8988T (cell line): Measurements from ENCODE around the gene FRYL.
"Not testable (repeated sequence)": the region's sequence is repeated elsewhere in the genome, so short reads cannot be mapped to it uniquely, and the experiment has no call there.

Experiments
- DNase-seq: peaks from one replicate; pipeline ENCODE4 v3.0.0; 2011

Gene FRYL

DNA sequence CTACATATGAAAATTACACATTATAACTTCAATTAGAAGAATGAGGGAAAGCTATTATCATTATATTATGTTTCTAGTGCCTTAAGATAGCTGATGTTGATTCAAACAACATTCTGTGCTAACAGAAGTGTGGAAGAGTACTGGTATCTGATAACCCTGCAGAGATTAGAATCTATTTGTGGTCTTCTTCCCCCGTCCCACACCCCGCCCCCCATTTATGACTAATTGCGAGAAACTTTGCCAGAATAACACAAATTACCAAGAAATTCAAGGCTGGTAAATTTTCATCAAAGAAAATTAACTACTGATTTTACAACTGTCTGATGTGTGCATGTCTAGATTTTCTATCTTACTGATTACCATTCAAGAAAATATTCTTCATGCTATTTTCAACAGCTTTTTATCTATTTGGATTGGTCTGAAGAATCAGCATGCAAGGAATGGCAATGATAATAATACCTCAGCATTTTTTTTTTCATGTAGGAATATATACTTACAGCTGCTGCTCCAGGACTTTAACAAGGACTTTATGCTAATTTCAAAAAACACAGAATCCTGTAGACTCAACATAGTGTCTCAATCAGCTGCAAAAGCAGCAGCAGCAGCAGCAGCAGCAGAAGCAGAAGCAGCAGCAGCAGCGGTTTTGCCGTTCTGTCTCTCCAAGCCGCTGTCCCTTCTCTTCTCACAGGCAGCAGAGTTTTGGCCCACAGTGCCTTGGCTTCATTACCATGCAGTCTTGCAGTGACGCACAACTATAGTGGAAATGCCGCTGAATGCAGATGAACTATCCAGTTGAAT, 126.7 kb downstream of the FRYL start:
- DNase-seq = no peak

DNA sequence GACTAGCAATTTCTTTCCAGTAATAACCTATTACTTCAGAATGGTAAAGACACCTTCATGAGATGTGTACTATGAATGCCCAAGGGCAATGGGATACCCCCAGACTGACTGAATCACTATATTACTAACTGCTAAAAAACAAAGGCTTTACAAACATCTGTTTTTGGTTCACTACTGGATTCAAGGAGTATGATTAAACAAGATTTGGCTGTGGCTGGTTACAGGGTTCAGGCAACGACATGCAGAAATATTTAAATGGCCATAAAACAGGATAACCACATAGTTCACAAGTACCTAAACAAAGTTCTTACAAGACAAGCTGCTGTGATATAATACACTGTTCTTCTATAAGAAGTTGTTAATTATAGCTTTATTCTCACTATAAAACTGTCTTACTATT, 128.2 kb downstream of the FRYL start:
- DNase-seq = no peak

- no peak for DNase-seq
These were observed 130.6 kb downstream of the FRYL start for GRCh38 chr4:48649505-48649904.

- DNase-seq = no peak
These were observed 134.8 kb downstream of the FRYL start for GRCh38 chr4:48645225-48645794.

GRCh38 chr4:48642421-48643374, 137.4 kb downstream of the FRYL start:
- DNase-seq = no peak

GRCh38 chr4:48641401-48641800, 138.7 kb downstream of the FRYL start:
- DNase-seq = no peak

DNA sequence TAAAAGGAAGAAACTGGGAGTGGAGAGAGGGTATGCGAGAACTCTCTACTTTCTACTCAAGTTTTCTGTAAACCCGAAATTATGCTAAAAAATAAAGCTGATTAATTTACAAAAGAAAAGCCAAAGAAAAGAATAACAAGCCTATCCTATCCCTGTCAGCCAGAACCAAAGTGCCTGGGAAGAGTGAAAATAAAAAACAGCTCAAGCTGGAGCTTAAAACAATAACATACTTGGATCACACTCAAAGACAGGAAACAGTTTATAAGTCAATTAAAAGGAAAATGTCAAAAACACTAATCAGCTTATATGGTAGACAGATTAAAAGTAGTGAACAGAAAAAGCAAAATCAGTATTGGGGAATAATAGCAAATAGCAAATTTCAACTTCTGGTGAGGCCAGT, 139.4 kb downstream of the FRYL start:
- no peak for DNase-seq

GRCh38 chr4:48640225-48640624, 139.9 kb downstream of the FRYL start:
- DNase-seq = no peak

GRCh38 chr4:48639807-48640206, 140.3 kb downstream of the FRYL start:
- DNase-seq = no peak

GRCh38 chr4:48638586-48638985, 141.5 kb downstream of the FRYL start:
- DNase-seq = not testable (repeated sequence)

DNA sequence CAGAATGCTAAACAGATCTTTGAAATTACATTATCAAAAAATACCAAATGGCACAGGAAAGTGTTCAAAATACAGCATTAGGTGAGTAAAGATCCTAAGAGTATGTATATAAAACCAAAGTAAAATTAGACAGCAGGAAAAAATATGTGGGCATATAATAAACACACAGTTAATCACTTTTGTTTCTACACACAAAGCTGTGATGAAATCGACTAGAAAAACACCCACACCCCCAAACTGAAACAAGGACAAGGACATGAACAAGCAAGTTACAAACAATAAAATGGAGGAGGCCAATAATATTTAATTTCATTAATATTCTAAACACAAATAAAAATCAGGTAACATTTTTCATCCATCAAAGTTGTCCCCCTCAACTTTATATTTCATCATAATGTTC, 143.2 kb downstream of the FRYL start:
- no peak for DNase-seq

DNA sequence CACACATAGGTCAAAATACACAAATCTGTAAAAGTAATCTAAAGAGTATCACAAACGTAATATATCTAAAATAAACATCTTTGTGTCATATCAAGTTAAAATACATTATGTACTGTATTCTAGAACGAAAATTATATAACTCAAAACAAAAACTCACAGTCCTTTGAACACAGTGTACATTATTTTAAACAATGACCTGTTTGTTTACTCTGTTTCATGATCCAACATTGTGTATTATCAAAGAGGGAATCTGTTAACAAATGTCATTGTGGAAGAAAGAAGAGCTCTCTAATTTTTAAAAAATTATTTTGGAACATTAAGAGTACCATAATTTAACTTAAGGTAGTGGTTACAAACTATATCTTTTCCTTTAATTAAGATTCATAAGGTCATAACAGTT, 144.1 kb downstream of the FRYL start:
- DNase-seq = no peak

DNA sequence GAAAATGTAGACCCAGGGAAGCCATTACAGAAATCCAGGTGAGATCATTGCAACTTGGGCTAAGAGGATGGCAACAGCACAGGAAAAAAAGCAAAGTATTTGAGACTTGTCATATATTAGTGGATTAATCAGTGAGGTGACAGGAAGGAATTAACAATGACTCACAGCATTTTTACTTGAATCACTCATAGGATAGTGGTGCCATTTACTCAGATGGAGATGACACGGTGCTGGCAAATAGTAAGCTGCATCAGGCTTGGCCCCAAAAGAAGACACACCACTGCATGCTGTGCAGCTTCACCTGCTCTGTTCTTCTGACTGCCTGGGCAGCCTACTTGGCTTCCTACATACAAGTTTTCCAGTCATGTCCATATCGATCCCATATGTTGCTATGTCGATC, 144.8 kb downstream of the FRYL start:
- DNase-seq = no peak

DNA sequence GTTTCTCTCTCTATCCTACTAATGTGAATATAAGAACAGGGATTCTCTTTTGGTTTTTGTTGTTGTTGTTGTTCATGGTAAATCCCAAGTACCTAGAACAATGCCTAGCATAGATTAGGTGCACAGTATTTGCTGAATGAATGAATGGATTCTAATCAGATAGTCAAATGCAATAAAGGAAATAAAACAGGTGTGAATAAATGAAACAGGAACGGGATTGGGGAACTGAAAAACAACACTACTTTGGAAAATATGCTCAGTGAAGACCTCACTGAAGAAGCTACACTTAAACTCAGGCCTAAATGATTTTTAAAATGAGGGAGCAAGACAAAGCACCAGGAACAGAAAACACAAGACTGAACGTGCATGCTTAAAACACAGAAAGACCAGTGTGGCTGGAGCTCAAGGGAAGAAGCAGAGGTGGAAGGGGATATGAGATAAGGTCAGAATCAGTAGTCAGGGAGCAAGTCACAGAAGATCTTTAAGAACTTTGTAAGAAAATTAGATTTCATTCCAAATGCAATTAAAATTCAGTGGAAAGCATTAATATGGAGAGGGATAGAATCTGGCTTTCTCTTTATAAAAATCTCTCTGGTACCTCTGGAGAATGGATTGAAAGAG, 145.3 kb downstream of the FRYL start:
- DNase-seq = no peak

DNA sequence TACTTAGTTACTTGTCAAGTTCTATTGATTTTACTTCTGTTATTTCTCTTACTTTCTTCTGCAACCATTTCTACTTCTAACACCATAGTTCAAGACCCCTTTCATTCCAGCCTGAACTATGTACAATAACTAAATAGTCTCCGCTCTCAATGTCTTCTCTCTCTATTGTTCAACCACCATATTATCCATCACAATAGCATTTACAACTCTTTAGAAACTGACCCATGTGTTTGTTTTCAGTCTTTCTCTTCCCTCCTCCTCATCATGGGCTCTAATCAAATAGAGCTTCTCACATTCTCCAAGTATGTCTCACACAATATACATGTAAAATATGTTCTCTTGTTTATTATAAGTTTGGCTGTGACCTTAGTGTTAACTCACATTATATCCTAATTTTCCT, 146.4 kb downstream of the FRYL start:
- DNase-seq = no peak

GRCh38 chr4:48629458-48629857, 150.6 kb downstream of the FRYL start:
- DNase-seq = no peak

DNA sequence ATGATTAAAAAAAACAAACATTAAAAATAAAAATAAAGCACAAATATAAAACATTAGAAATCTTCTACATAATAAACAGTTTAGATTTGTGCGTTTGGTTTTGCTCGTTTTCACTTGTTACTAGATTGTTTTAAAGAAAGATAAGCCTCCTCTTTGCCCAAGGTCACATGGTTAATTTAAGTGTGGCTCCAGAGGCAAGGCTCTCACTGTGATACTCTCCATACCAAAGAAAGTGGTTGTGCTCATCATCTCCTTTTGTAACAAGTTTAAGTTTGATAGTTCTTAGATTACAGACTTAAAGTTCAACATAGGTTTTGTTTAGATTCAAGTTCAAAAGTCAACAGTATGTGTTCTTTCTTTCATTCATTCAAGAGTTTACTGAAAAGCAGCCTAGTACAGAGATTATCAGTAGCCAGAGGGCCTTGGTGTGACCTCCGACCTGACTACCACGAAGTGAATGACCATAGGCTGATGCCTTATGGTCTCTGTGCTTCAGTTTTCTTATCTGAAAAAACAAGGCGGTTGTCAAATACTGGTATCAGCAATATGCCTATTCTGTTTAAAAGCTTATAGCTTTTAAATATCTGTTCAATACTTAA, 156.8 kb downstream of the FRYL start:
- no peak for DNase-seq

DNA sequence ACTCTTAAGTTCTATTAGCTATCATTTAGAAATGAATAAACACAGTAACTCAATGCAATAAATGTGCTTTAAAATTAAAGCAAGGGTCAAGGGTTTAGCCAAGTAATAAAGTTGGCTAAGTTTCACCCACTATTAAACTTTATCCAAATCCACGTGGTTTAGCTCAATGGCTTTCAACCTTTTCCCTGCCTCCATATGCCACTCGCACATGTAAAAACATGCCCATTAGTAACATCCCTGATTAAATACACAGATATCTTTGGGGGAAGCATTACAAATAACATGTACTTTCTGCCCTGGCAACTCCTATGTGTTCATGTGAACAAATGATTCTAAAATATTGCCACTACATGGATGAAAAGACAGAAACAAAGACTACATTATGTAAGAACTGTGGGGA, 159.2 kb downstream of the FRYL start:
- no peak for DNase-seq

DNA sequence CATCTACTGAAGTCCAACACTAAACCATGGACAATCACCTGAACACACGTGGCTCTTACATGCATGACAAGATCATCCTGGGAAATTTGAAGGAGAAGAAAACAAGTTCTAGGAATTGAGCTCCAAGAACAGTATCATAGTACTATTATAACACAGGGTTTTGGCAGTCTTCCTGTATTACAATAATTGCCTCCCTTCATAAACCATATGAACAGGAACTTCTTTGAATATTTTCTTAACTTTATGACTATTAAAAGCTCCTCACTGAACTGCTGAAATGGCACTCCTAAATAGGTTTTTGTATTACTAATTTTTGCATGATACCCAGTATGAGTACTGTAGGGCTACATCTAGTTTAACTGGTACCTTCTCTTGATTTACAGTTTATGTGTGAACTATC, 160.0 kb downstream of the FRYL start:
- DNase-seq = no peak

GRCh38 chr4:48604527-48604926, 175.6 kb downstream of the FRYL start:
- DNase-seq = no peak

DNA sequence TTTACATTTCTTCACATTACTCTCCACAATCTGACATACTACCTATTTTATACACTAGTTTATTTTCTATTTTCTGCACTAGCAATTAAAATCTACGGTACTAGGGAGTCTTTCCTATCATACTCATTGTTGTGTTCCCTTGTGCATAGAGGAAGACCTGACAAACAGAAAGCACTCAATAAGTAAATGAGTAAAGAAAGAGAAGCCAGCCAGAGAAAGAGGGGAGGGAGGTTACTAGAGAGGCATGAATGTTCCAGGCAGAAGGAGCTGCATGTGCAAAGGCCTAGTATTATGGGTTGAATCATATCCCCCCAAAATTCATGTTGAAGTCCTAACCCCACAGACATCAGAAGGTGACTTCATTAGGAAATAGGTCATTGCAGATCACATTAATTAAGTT, 176.0 kb downstream of the FRYL start:
- no peak for DNase-seq

DNA sequence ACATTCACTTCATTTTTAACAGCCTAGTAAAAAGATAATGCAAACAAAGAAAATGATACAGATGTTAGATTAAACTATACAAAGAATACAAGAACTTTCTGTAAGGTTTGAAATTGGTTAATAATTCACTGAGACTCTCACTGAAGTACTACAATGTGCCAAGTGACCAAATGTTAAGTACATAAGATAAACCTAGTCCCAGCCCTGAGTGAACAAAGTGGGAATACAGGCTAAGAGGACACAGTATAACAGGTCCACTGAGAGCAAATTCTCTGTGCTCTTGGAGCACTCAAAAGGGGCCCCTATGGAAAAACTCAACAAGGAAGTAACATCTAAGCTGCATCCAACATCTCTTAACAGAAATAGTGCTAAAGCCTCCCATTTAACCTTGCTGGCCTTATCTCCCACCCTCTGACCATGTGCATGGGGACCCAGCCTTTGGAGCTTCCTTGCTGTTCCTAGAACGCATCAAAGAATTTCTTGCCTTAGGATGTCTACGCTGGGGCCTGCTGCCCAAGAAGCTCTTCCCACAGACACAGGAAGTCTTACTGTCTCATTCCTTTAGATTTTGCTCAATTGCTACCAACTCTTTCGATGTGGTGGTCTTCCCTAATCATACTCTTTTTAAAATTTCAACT, 176.6 kb downstream of the FRYL start:
- DNase-seq = no peak
